OCI-LY1 (cell line): Measurements from ENCODE around the gene RASL10A.

Experiments
- H2AFZ ChIP-seq: fragments of 200-600 bp; sonication (generic), shearing (Covaris generic); 2 replicates; pipeline ENCODE4 v1.6.0; 2014; ENCODE audit warnings: antibody characterized with exemption, mild to moderate bottlenecking, low read length
- H3F3A ChIP-seq: fragments of 200-600 bp; sonication (generic), shearing (Covaris generic); 2 replicates; pipeline ENCODE4 v1.6.0; 2014; ENCODE audit warnings: mild to moderate bottlenecking, antibody characterized with exemption, low read length, moderate library complexity; ENCODE audit not compliant: insufficient read depth
- H3K27ac ChIP-seq: fragments of 200-600 bp; sonication (generic); 2 replicates; pipeline ENCODE4 v1.5.1; 2014; ENCODE audit warnings: low read length, mixed run types, mild to moderate bottlenecking, low read depth; ENCODE audit not compliant: poor library complexity, severe bottlenecking
- H3K27me3 ChIP-seq: fragments of 200-600 bp; sonication (generic); 2 replicates; pipeline ENCODE4 v1.6.0; 2014; ENCODE audit warnings: antibody characterized with exemption, mild to moderate bottlenecking, low read length, moderate library complexity; ENCODE audit not compliant: insufficient read depth
- H3K36me3 ChIP-seq: fragments of 200-600 bp; sonication (generic); 2 replicates; pipeline ENCODE4 v1.6.1; 2014; ENCODE audit warnings: mild to moderate bottlenecking, antibody characterized with exemption, low read length, moderate library complexity, mixed read lengths; ENCODE audit not compliant: insufficient read depth
- H3K4me1 ChIP-seq: fragments of 200-600 bp; sonication (generic); 2 replicates; pipeline ENCODE4 v1.5.1; 2014; ENCODE audit warnings: mild to moderate bottlenecking, low read length, moderate library complexity; ENCODE audit not compliant: insufficient read depth, severe bottlenecking
- H3K4me2 ChIP-seq: fragments of 200-600 bp; sonication (generic), shearing (Covaris generic); 2 replicates; pipeline ENCODE4 v1.6.1; 2014; ENCODE audit warnings: low read length
- H3K4me3 ChIP-seq: fragments of 200-600 bp; sonication (generic); 2 replicates; pipeline ENCODE4 v1.5.1; 2014; ENCODE audit warnings: low read length, low read depth, mild to moderate bottlenecking, mixed read lengths; ENCODE audit not compliant: poor library complexity, severe bottlenecking
- H3K79me2 ChIP-seq: fragments of 200-600 bp; shearing (Covaris generic); 2 replicates; pipeline ENCODE4 v1.6.1; 2016; ENCODE audit warnings: mixed run types, low read length, mixed read lengths; ENCODE audit not compliant: insufficient read depth
- H3K9ac ChIP-seq: fragments of 200-600 bp; sonication (generic), shearing (Covaris generic); 2 replicates; pipeline ENCODE4 v1.6.1; 2014; ENCODE audit warnings: mild to moderate bottlenecking, low read length, mixed read lengths
- H3K9me2 ChIP-seq: fragments of 200-600 bp; sonication (generic), shearing (Covaris generic); 2 replicates; pipeline ENCODE4 v1.6.1; 2014; ENCODE audit warnings: low read depth, mild to moderate bottlenecking, low read length, mixed read lengths
- H3K9me3 ChIP-seq: fragments of 200-600 bp; shearing (Covaris generic); 2 replicates; pipeline ENCODE4 v1.6.1; 2014; ENCODE audit warnings: low read length, mixed read lengths
- H4K20me1 ChIP-seq: fragments of 200-600 bp; sonication (generic), shearing (Covaris generic); 2 replicates; pipeline ENCODE4 v1.6.0; 2016; ENCODE audit warnings: mild to moderate bottlenecking, low read length; ENCODE audit not compliant: insufficient read depth
- CTCF ChIP-seq: fragments of 200-600 bp; sonication (generic), shearing (Covaris generic); IDR thresholded peaks from 2 replicates; pipeline ENCODE4 v1.5.1; 2017; ENCODE audit warnings: mild to moderate bottlenecking, antibody characterized with exemption, low read length, moderate library complexity, mixed read lengths
- EZH2 ChIP-seq: fragments of 200-600 bp; sonication (generic), shearing (Covaris generic); IDR thresholded peaks from 2 replicates; pipeline ENCODE4 v1.8.0; 2017; ENCODE audit warnings: borderline replicate concordance, mixed run types, mild to moderate bottlenecking, antibody characterized with exemption, low read length, moderate library complexity, mixed read lengths

Gene RASL10A

DNA sequence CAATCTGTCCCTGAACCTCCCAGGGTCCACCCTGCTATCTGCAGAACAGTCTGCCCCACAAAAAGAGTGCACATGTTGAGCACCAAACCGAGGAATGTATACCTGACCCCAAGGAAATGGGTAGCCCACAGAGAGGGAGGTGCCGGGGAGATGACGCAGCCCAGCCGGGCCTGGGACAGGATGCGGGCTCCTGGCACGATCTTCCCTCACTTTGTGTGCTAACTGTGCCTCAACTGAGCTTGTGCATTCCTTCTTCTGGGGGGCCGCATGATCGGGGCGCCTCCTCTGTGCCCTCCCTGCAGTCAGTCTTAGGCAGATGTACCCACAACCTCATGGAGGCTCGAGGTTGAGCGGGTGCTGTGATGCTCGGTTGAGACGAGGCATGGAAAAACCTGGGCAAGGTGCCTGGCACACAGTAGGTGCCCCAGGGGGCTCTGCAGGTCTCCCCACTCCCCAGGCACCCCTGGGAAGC, 6.7 kb downstream of the RASL10A start:
- Histone ChIP-seq H3K36me3 (no peaks in the 10 kb centered on the region), H3K27me3 (peaks cover 8% of the 10 kb centered on the region; the same call in 1 of the 2 replicates), H3K9me2 (no peaks in the 10 kb centered on the region), H4K20me1 (no peaks in the 10 kb centered on the region), H3K4me2 (no peak overlapping the region), H2AFZ (no peak overlapping the region), H3F3A (no peaks in the 10 kb centered on the region), H3K4me3 (no peak overlapping the region), H3K4me1 (peaks cover 8% of the 10 kb centered on the region), H3K27ac (no peak overlapping the region), H3K9me3 (no peaks in the 10 kb centered on the region), H3K9ac (no peak overlapping the region), H3K79me2 (no peaks in the 10 kb centered on the region)
- TF ChIP-seq CTCF (no peak), EZH2 (no peak)

- TF ChIP-seq CTCF (no peak), EZH2 (no peak)
- H3K9me2 ChIP-seq = no peaks in the 10 kb centered on the region
- no peaks in the 10 kb centered on the region for H4K20me1 ChIP-seq
- no peak overlapping the region for H2AFZ ChIP-seq
- peaks cover 8% of the 10 kb centered on the region for H3K4me1 ChIP-seq
- H3K9ac ChIP-seq = no peak overlapping the region
- no peaks in the 10 kb centered on the region for H3F3A ChIP-seq
- H3K27ac ChIP-seq = no peak overlapping the region
- no peaks in the 10 kb centered on the region for H3K36me3 ChIP-seq
- H3K4me3 ChIP-seq = no peak overlapping the region
- no peaks in the 10 kb centered on the region for H3K79me2 ChIP-seq
- H3K9me3 ChIP-seq = no peaks in the 10 kb centered on the region
- H3K4me2 ChIP-seq = no peak overlapping the region
- H3K27me3 ChIP-seq = peaks cover 8% of the 10 kb centered on the region; the same call in 1 of the 2 replicates
These were observed 7.2 kb downstream of the RASL10A start for GRCh38 chr22:29308148-29308790.

DNA sequence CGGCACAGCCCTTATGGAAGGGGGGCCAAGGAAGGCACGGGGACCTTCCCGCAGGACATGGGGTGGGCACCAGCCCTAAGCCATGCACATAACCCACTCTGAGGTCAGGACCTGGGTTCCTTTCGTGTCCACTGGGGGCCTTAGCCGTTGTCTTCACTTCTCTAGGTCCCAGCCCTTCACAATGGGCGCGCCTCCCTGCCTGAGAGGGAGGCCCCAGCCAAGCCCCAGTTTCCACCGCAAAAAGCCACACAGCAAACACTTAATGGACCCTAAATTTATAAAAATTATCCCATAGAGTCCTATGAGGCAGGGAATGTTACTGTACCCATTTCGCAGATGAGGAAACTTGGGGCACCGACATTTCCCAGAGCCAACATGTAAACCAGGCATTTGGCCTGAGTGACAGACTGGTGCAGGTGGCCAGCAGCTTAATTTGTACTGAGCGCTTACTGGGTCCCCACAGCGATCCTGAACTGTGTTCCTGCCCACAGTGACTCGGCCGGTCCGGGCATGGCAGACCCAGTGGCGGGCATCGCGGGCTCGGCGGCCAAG, 7.8 kb downstream of the RASL10A start:
- no peaks in the 10 kb centered on the region for H4K20me1 ChIP-seq
- H3K36me3 ChIP-seq = no peaks in the 10 kb centered on the region
- H2AFZ ChIP-seq = no peak overlapping the region
- peaks cover 8% of the 10 kb centered on the region; the same call in 1 of the 2 replicates for H3K27me3 ChIP-seq
- no peaks in the 10 kb centered on the region for H3K79me2 ChIP-seq
- H3K27ac ChIP-seq = no peak overlapping the region
- no peaks in the 10 kb centered on the region for H3F3A ChIP-seq
- no peak overlapping the region for H3K9ac ChIP-seq
- H3K4me2 ChIP-seq = no peak overlapping the region
- TF ChIP-seq EZH2 (no peak), CTCF (no peak)
- H3K4me1 ChIP-seq = peaks cover 8% of the 10 kb centered on the region
- no peaks in the 10 kb centered on the region for H3K9me2 ChIP-seq
- H3K9me3 ChIP-seq = no peaks in the 10 kb centered on the region
- no peak overlapping the region for H3K4me3 ChIP-seq
